Head of caudate nucleus (tissue), 42 donors: ENCODE results near the gene NEK2.

Experiments
- DNase-seq, 42 donors: peaks; one replicate each; pipeline versions ENCODE4 v3.0.0 to v3.0.0-alpha.2; 2020 to 2021; ENCODE audit warnings: mixed read lengths in 7 of 42
- intact Hi-C: fragments of 100-400 bp; cut with DNase I; formaldehyde crosslinking; loops from one replicate; pipeline ENCODE4 v1.15.0; 2022

NEK2 gene

GRCh38 chr1:211656728-211657127 is 18.7 kb downstream of the NEK2 start:
- DNase-seq: no peak
- intact Hi-C loops: loop anchor here (5.0 kb wide), 1 partner anchor 79 kb away; the partner anchor contains the start of gene SLC30A1

- intact Hi-C loops: loop anchor here (5.0 kb wide), 2 partner anchors 78 to 138 kb away; partner anchors contain the start of gene SLC30A1
Measured at GRCh38 chr1:211654838-211655787, 20.3 kb downstream of the NEK2 start.

GRCh38 chr1:211653959-211654496 is 21.4 kb downstream of the NEK2 start:
- no peak for DNase-seq
- intact Hi-C loops: loop anchor here (5.0 kb wide), 1 partner anchor 137 kb away; no protein-coding TSS in a partner anchor

More at GRCh38 chr1:211654838-211655787, 20.3 kb downstream of the NEK2 start:
- peak; percentile 81 to 96 (median 92) for DNase-seq

- intact Hi-C loops: loop anchor here (5.0 kb wide), 1 partner anchor 136 kb away; no protein-coding TSS in a partner anchor
- DNase-seq: no peak
Measured at GRCh38 chr1:211653293-211653692, 22.1 kb downstream of the NEK2 start.

GRCh38 chr1:211652371-211652770 is 23.1 kb downstream of the NEK2 start:
- no peak for DNase-seq
- intact Hi-C loops: loop anchor here (5.0 kb wide), 1 partner anchor 135 kb away; no protein-coding TSS in a partner anchor

- intact Hi-C loops: loop anchor here (5.0 kb wide), 1 partner anchor 134 kb away; no protein-coding TSS in a partner anchor
- DNase-seq: no peak
Measured at GRCh38 chr1:211650904-211651303, 24.5 kb downstream of the NEK2 start.

- intact Hi-C loops: loop anchor here (5.0 kb wide), 1 partner anchor 182 kb away; no protein-coding TSS in a partner anchor
- peak in 8 of 42 donors; percentile 7 to 68 (median 30) for DNase-seq
Measured at GRCh38 chr1:211648980-211649934, 26.2 kb downstream of the NEK2 start.

- DNase-seq: no peak
- intact Hi-C loops: loop anchor here (5.0 kb wide), 1 partner anchor 181 kb away; no protein-coding TSS in a partner anchor
Measured at GRCh38 chr1:211648336-211648735, 27.1 kb downstream of the NEK2 start.

GRCh38 chr1:211647711-211648121 is 27.7 kb downstream of the NEK2 start:
- DNase-seq: peak in 1 of 42 donors; percentile 39
- intact Hi-C loops: loop anchor here (5.0 kb wide), 1 partner anchor 180 kb away; no protein-coding TSS in a partner anchor

GRCh38 chr1:211646566-211646965 is 28.9 kb downstream of the NEK2 start:
- intact Hi-C loops: loop anchor here (5.0 kb wide), 1 partner anchor 179 kb away; no protein-coding TSS in a partner anchor
- DNase-seq: no peak

GRCh38 chr1:211645601-211646000 is 29.8 kb downstream of the NEK2 start:
- intact Hi-C loops: loop anchor here (5.0 kb wide), 1 partner anchor 178 kb away; no protein-coding TSS in a partner anchor
- peak in 1 of 42 donors; percentile 11 for DNase-seq

- intact Hi-C loops: loop anchor here (5.0 kb wide), 1 partner anchor 177 kb away; no protein-coding TSS in a partner anchor
- peak in 1 of 42 donors; percentile 12 for DNase-seq
Measured at GRCh38 chr1:211644653-211645052, 30.8 kb downstream of the NEK2 start.

- intact Hi-C loops: no loop called here
- DNase-seq: peak in 17 of 42 donors; percentile 8 to 48 (median 24)
Measured at GRCh38 chr1:211643324-211644212, 31.9 kb downstream of the NEK2 start.

- intact Hi-C loops: no loop called here
- peak in 2 of 42 donors; percentile 1 to 14 for DNase-seq
Measured at GRCh38 chr1:211642870-211643269, 32.6 kb downstream of the NEK2 start.

GRCh38 chr1:211641942-211642341 is 33.5 kb downstream of the NEK2 start:
- peak in 1 of 42 donors; percentile 7 for DNase-seq
- intact Hi-C loops: no loop called here

- peak in 1 of 42 donors; percentile 10 for DNase-seq
- intact Hi-C loops: no loop called here
Measured at GRCh38 chr1:211641044-211641800, 34.2 kb downstream of the NEK2 start.

GRCh38 chr1:211640301-211640630 is 35.2 kb downstream of the NEK2 start:
- no peak for DNase-seq
- intact Hi-C loops: no loop called here
